Activated T-cell treated with anti-CD3 and anti-CD28 coated beads, Interleukin-2, amount 50 U/mL, for 4 hours (primary cell): ENCODE data around the gene TMIGD1. TPM values are rescaled to one million over a fixed set of nuclear protein-coding genes. Genes with fewer than 3 reads are reported as not detected.
A peak's percentile ranks its signal among the peaks of the same experiment; 100 is the strongest.
"Not testable (repeated sequence)": the region's sequence is repeated elsewhere in the genome, so short reads cannot be mapped to it uniquely, and the experiment has no call there.

Experiments used
- ATAC-seq, 2 donors: fragments of 200-7000 bp; cut with Tn5 transposase; one replicate each; pipeline ENCODE4 v1.10.0; 2021
- DNase-seq: peaks from one replicate; pipeline ENCODE4 v3.0.0-alpha.2; 2020
- H3K27me3 Mint-ChIP-seq: one replicate; pipeline ENCODE4 v1.8.0; 2021; ENCODE audit warnings: low read depth, mixed read lengths
- H3K36me3 Mint-ChIP-seq: one replicate; pipeline ENCODE4 v1.8.0; 2022; ENCODE audit warnings: mixed read lengths; ENCODE audit not compliant: insufficient read depth
- H3K4me1 Mint-ChIP-seq: one replicate; pipeline ENCODE4 v1.8.0; 2021; ENCODE audit warnings: low read depth, mixed read lengths
- H3K4me3 Mint-ChIP-seq: one replicate; pipeline ENCODE4 v1.8.0; 2021; ENCODE audit warnings: mild to moderate bottlenecking, moderate library complexity, mixed read lengths
- H3K9me3 Mint-ChIP-seq: one replicate; pipeline ENCODE4 v1.8.0; 2021; ENCODE audit warnings: mixed read lengths
- total RNA-seq, 3 donors: library from RNA; stranded (reverse); gene quantifications; one replicate each; pipeline ENCODE4 v1.2.1, GENCODE V29; 2021

TMIGD1 gene
- total RNA-seq, 3 donors from 2014 or later: not detected

DNA sequence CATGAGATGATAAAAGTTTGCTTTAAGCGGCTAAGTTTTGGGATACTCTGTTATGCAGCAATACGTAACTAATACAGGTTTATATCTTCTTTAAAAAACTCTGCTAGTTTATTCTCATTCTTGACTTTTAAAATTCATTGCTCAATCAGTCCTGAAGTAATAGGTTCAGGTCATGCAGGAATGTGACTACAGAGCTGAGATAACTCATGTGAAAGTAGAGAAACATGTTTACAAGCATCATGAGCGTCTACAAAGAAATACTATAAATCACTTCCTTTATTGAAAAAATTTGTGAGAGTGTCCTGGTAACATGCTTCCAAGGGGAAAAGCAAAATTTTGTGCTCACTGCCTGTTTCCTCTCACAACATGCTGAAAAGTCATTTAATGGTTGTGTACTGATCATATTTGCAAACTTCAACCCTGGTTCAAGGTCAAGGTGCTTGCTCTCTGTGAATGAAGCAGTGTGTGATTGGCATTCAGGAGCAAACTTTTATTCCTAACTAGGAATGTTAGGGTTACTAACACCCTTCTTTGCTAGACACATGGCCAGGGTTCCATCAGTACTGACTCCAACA, 12.5 kb upstream of the TMIGD1 start:
- H3K4me3 Mint-ChIP-seq: no peak overlapping the region
- DNase-seq (no peak), ATAC-seq (no peak)
- no peaks in the 10 kb centered on the region for H3K27me3 Mint-ChIP-seq
- no peaks in the 10 kb centered on the region for H3K36me3 Mint-ChIP-seq
- H3K9me3 Mint-ChIP-seq: no peaks in the 10 kb centered on the region
- peaks cover 6% of the 10 kb centered on the region for H3K4me1 Mint-ChIP-seq

DNA sequence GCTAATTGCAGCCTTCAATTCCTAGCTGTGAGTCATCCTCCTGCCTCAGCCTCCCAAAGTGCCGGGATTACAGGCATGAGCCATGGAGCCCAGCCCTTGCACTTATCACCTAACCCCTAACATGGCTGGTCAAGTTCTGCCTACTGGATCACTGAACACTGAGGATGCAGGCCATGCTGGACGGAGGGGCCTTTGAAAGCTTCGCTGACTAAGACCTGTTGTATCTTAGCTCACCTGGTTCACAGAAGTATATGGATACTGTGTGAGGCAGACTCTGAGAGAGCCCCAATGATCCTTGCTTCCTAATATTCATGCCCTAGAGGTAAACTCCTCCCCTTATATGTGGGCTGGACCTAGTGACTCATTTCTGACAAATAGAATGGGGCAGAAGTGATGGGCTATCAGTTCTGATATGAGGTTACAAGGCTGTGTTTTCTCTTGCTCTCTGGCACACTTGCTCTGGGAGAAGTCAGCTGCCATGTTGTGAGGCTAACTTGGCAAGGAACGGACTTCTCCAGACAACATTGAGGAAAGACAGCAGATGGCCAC, 11.7 kb upstream of the TMIGD1 start:
- ATAC-seq (peak; percentile 90 to 96), DNase-seq (no peak)
- H3K27me3 Mint-ChIP-seq: no peaks in the 10 kb centered on the region
- no peaks in the 10 kb centered on the region for H3K36me3 Mint-ChIP-seq
- no peak overlapping the region for H3K4me3 Mint-ChIP-seq
- no peaks in the 10 kb centered on the region for H3K9me3 Mint-ChIP-seq
- peaks cover 7% of the 10 kb centered on the region for H3K4me1 Mint-ChIP-seq

DNA sequence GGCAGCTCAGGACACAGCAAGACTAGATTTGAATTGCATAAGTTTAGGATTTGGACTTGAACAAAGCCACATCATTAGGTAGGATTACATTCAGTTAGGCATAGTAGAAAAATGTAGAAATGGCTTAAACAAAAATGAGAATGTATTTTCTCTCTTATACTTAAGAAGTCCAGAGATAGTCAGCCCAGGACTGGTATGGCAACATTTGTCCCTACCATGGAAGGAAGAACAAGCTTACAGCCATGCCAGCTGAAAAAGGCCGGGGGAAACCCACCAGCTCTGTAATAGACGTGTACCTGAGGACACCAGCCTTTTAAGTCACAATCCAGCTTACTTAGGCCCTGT, 11.2 kb upstream of the TMIGD1 start:
- DNase-seq (no peak), ATAC-seq (no peak)
- Mint-ChIP-seq H3K4me3 (no peak overlapping the region), H3K4me1 (peaks cover 12% of the 10 kb centered on the region), H3K9me3 (no peaks in the 10 kb centered on the region), H3K27me3 (no peaks in the 10 kb centered on the region), H3K36me3 (no peaks in the 10 kb centered on the region)

GRCh38 chr17:30344283-30345088, 10.6 kb upstream of the TMIGD1 start:
- no peaks in the 10 kb centered on the region for H3K9me3 Mint-ChIP-seq
- peaks cover 16% of the 10 kb centered on the region for H3K4me1 Mint-ChIP-seq
- H3K4me3 Mint-ChIP-seq: no peak overlapping the region
- DNase-seq (no peak), ATAC-seq (no peak)
- H3K36me3 Mint-ChIP-seq: no peaks in the 10 kb centered on the region
- no peaks in the 10 kb centered on the region for H3K27me3 Mint-ChIP-seq

GRCh38 chr17:30343796-30344195, 9.9 kb upstream of the TMIGD1 start:
- H3K36me3 Mint-ChIP-seq: no peaks in the 10 kb centered on the region
- no peak overlapping the region for H3K4me3 Mint-ChIP-seq
- ATAC-seq: no peak
- DNase-seq: no peak
- no peaks in the 10 kb centered on the region for H3K27me3 Mint-ChIP-seq
- peaks cover 16% of the 10 kb centered on the region for H3K4me1 Mint-ChIP-seq
- H3K9me3 Mint-ChIP-seq: no peaks in the 10 kb centered on the region

DNA sequence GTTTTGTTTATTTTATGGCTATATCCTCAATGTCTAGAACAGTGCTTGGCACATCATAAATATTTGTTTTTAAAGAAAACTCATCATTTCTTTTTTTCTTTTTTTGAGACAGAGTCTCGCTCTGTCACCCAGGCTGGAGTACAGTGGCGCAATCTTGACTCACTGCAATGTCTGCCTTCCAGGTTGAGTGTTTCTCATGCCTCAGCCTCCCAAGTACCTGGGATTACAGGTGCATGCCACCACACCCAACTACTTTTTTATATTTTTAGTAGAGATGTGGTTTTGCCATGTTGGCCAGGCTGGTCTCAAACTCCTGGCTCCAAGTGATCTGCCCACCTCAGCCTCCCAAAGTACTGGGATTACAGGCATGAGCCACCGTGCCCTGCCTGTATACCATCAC, 9.4 kb upstream of the TMIGD1 start:
- H3K27me3 Mint-ChIP-seq, ATAC-seq: not testable (repeated sequence)
- peaks cover 16% of the 10 kb centered on the region for H3K4me1 Mint-ChIP-seq

GRCh38 chr17:30341703-30342249, 7.9 kb upstream of the TMIGD1 start:
- no peaks in the 10 kb centered on the region for H3K9me3 Mint-ChIP-seq
- H3K4me1 Mint-ChIP-seq: peaks cover 18% of the 10 kb centered on the region
- H3K4me3 Mint-ChIP-seq: no peak overlapping the region
- DNase-seq (no peak), ATAC-seq (no peak)
- H3K36me3 Mint-ChIP-seq: no peaks in the 10 kb centered on the region
- no peaks in the 10 kb centered on the region for H3K27me3 Mint-ChIP-seq

More for the DNA sequence above, 9.4 kb upstream of the TMIGD1 start:
- DNase-seq, H3K4me3 Mint-ChIP-seq, H3K36me3 Mint-ChIP-seq, H3K9me3 Mint-ChIP-seq: not testable (repeated sequence)

DNA sequence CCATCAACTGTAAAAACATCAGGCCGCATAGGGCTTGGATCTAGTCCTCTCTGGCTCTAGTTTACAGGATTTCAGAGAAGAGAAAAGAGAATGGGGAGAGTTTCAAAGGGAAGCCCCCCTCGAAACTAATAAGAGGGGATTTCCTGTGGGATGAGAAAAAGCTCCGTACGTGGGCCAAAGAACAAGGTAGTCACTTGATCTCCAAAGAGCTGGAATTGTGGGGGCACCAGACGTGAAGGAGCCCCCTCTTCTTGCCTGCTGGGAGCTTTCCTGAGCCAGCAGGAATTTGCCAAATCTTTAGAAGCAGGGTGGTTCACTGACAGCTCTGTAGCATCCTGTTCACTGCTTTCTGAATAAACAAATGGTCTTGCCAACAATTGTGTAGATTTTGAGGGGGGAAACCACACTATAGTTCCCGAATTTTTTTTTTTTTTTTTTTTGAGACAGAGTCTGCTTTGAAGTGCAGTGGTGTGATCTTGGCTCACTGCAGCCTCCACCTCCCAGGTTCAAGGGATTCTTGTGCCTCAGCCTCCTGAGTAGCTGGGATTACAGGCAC, 7.0 kb upstream of the TMIGD1 start:
- Mint-ChIP-seq H3K36me3 (no peaks in the 10 kb centered on the region), H3K9me3 (no peaks in the 10 kb centered on the region), H3K4me3 (no peak overlapping the region), H3K27me3 (no peaks in the 10 kb centered on the region), H3K4me1 (peaks cover 18% of the 10 kb centered on the region)
- no peak for DNase-seq
- no peak for ATAC-seq

DNA sequence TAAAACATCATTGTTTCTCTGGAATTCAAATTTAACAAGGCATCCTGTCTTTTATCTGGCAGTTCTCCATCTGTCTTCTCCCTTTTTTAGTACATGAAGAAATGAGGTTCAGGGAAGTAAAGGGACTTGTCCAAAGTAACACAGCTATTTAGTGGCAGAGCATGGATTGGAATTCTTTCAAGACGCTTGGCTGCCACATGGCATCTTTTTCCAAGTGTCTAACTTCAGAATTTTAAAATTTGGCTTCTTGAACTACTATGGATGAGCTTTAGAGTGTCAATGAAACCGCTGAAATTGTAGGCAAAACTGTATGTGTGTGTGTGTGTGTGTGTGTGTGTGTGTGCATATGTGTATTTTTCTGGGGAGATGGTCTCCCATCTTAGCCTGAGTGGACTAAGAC, 5.2 kb upstream of the TMIGD1 start:
- ATAC-seq (no peak), DNase-seq (no peak)
- no peaks in the 10 kb centered on the region for H3K36me3 Mint-ChIP-seq
- peaks cover 16% of the 10 kb centered on the region for H3K4me1 Mint-ChIP-seq
- no peak overlapping the region for H3K4me3 Mint-ChIP-seq
- no peaks in the 10 kb centered on the region for H3K9me3 Mint-ChIP-seq
- H3K27me3 Mint-ChIP-seq: no peaks in the 10 kb centered on the region

DNA sequence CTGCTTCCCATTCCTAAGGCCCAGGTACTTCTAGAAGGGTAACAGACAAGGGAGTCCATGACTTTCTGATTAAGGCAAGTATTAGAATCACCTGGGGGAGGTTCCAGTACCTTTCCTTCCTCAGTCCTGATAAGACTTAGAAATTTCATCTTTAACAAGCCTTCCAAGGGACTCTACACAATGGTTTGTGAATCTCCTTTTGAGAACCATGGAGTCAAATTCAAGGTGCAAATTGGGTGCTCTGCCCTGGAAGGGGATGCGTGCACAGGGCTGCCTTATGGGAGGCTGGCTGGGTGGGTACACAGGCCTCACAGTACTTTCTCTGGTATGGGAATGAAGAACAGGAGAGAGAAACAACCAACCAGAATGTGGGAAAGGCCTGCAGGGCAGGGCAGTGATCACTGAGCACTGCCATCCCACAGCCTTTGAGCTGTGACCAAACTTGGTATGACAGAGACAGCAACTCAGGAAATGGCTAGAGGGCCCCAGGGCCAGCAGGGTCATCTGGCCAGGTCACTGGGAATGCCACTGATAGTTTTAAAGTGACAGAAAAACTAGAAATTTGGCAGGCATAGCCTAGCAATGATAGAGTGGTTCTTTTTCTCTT, 3.6 kb upstream of the TMIGD1 start:
- Mint-ChIP-seq H3K9me3 (no peaks in the 10 kb centered on the region), H3K4me1 (peaks cover 30% of the 10 kb centered on the region), H3K4me3 (no peak overlapping the region), H3K27me3 (no peaks in the 10 kb centered on the region), H3K36me3 (no peaks in the 10 kb centered on the region)
- no peak for DNase-seq
- no peak for ATAC-seq

DNA sequence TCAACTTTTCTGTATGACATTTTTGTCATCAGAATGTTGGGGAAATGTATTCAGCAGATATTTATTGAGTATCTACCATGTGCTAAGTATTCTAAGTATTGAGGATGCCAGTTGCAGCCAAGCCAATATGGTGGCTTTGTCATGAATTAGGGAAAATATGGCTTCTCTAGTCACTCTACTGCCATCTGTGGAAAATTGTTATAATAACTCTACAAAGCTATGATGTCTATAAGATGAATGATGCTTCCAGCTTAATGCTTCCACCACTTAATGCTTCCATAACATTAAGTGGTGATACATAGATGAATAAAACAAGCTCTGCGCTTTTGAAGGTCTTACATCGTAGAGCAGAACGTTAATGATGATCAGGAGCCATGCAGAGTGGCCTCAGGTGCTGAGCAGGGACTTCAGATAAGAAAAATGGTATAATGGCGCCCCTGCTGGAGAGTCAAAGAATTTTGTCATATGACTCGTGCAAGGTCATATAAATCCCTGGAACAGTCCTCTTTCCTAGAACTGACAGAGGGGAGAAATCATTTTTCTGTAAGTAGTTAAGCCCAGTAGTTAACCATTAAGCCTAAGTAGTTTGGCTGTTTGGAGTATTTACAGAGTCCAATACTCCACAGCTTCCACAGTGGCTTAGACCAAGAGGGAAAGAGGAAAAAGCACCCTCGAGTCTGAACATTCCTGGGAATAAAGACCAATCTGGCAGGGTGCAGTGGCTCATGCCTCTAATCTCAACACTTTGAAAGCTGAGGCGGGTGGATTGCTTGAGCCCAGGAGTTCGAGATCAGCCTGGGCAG, 2.7 kb upstream of the TMIGD1 start:
- Mint-ChIP-seq H3K36me3 (no peaks in the 10 kb centered on the region), H3K4me1 (peaks cover 37% of the 10 kb centered on the region), H3K4me3 (no peak overlapping the region), H3K9me3 (no peaks in the 10 kb centered on the region), H3K27me3 (no peaks in the 10 kb centered on the region)
- DNase-seq: peak; percentile 57
- peak in 1 of 2 donors; percentile 12 for ATAC-seq

- no peak overlapping the region for H3K4me3 Mint-ChIP-seq
- H3K36me3 Mint-ChIP-seq: no peaks in the 10 kb centered on the region
- DNase-seq: no peak
- no peaks in the 10 kb centered on the region for H3K27me3 Mint-ChIP-seq
- no peak for ATAC-seq
- H3K4me1 Mint-ChIP-seq: peaks cover 43% of the 10 kb centered on the region
- no peaks in the 10 kb centered on the region for H3K9me3 Mint-ChIP-seq
These were observed 564 bp upstream of the TMIGD1 start for GRCh38 chr17:30334421-30334820.

DNA sequence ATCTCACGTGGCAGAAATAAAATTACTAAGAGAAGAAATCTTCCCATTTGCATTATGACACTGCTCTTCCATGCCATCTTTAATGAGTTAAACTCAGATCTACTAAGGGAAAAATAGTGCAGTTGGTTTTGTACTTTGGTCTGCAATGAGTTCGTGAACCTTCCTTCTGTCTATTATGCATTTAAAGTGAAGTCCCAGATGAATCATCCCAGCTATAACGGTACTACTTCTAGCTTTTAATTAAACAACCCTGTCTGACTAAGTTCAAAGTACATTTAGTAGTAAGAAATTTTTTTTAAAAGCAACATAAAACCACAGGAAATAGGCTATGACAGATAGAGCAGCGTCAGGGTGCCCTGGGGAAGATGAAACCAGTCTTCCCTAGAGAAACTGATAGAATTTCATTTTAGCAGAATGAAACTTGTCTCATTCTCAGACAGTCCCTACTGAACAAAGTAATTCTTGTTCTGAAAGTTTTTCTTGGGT, 1.8 kb downstream of the TMIGD1 start:
- peak; percentile 88 to 95 for ATAC-seq

More for the DNA sequence above, 1.8 kb downstream of the TMIGD1 start:
- no peaks in the 10 kb centered on the region for H3K27me3 Mint-ChIP-seq
- H3K9me3 Mint-ChIP-seq: no peaks in the 10 kb centered on the region
- DNase-seq: peak; percentile 44
- peaks cover 49% of the 10 kb centered on the region for H3K4me1 Mint-ChIP-seq
- no peaks in the 10 kb centered on the region for H3K36me3 Mint-ChIP-seq
- peak overlapping the region; percentile 19 for H3K4me3 Mint-ChIP-seq
